NOMO-1 (cell line): ENCODE results near the gene TFF3.

Source experiments
- DNase-seq, 2 experiments: peaks; one replicate each; lab custom pipeline; 2025; ENCODE audit not compliant: unreplicated experiment in 2 of 2; lab: John Stamatoyannopoulos, UW

TFF3 gene

DNA sequence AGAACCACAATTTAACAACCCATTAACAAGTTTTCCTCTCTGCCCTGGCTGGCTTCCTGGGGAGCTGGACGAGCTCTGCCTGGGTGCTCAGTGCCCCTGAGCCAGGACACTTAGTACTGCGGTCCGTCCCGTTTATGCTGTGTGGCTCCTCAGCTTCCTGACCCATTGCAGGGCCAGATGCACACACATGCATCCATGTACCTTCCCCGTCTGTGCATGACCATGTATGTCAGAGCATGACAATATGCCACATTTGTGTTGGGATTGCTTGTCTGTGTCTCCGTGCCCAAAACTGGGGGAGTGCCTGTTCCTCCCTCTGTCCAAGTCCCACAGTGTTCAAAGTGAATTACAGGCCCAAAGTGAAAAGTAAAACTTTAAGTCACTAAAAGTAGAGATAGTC, 9.7 kb upstream of the TFF3 start:
- DNase-seq: no peak

GRCh38 chr21:42321845-42322244, 6.6 kb upstream of the TFF3 start:
- no peak for DNase-seq

DNA sequence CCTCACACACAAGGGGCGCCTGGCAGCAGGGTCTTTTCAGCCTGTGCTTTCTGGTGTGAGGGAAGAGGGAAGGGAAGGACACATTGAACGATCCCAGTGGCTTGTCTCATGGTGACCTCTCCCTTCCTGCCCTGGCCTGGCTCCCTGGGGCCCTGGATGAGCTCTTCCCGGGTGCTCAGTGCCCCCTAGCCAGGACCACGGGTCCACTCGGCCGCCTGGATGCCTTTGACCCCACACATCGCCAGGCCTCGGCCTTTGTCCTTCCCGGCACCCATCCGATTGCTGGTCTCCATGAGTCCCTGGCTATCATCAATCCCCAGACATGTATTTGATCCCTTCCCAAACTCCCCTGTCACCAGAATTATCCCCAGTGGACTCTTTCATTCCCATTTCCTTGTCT, 6.0 kb upstream of the TFF3 start:
- no peak for DNase-seq

DNA sequence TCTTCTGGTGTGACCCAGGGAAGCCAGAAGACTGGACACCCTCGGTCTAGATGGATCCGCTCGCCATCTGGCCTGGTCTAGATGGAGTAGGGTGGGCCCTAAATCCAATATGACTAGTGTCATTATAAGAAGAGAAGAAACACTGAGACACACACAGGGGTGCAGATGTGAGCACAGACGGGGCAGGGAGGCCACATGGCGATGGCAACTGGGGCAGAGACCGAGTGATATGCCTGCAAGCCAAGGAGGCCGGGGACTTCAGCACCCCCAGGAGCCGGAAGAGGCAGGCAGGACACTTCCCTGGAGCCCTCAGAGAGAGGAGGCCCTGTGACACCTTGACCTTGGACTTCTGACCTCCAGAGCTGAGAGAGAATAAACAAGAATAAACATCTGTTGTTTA, 5.6 kb upstream of the TFF3 start:
- DNase-seq: no peak

GRCh38 chr21:42319851-42320572, 4.8 kb upstream of the TFF3 start:
- no peak for DNase-seq

GRCh38 chr21:42319376-42319775, 4.2 kb upstream of the TFF3 start:
- DNase-seq: peak in 1 of 2 experiments; percentile 16

DNA sequence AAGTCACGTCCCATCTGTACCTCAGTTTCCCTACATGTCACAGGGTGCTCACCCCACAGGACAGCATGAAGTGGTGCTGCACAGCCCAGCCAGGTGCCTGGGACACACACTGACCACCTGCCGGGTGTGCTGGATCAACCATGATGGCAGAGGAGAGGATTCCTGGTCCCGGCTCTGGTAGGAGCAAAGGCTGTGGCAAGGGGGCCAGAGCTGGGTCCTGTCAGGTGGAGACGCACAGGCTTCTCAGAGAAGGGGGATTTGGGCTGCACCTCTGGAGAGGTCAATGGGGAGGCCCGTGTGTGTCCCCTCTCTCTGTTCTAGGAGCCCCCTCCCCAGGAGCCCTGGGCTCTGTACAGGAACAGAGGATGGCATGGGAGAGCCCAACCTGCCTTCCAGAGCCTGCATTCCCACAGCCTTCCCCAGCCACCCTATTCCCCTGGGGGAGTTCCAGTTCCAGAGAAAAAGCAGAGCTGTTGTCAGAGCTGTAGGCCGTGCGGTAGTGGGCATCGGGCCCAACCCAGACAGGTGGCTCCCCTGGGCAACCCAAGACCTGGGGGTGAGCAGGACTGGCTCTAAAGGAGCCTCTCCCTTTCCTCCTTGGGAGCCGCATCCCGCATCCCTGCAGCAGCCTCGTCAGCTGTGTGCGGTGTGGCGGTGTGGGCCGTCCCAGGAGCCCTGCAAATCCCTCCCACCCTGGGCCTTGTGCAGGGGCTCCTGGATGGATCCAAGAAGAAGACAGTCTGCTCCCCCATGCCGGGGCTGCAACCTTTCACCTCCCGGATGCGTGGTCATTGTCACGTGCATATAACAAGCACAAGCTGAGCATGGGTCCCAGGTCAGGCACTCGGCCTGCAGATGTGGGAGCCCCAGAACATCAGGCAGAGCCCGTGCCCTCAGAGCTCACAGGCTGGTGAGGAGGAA, 2.9 kb upstream of the TFF3 start:
- no peak for DNase-seq

- DNase-seq: no peak
Measured at GRCh38 chr21:42317341-42317741, 2.1 kb upstream of the TFF3 start.

DNA sequence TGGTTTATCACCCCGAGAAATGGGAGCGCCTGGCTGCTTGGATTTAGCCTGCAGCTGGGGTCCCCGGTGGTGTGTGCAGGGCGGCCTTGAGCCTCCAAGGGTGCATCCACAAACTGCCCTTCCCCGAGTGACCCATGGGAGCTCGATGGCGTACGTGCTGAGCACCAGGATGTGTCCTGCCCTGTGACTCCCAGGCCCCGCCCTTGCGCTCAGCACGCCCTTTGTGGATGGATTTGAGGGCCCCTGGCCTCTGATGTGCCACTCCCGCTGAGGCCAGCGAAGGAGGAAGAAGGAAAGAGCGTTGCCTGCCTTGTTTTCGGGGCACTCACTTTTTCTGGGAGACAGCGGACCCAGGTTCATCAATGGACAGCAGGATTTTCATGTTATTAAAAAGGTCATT, 1.7 kb upstream of the TFF3 start:
- DNase-seq: no peak

DNA sequence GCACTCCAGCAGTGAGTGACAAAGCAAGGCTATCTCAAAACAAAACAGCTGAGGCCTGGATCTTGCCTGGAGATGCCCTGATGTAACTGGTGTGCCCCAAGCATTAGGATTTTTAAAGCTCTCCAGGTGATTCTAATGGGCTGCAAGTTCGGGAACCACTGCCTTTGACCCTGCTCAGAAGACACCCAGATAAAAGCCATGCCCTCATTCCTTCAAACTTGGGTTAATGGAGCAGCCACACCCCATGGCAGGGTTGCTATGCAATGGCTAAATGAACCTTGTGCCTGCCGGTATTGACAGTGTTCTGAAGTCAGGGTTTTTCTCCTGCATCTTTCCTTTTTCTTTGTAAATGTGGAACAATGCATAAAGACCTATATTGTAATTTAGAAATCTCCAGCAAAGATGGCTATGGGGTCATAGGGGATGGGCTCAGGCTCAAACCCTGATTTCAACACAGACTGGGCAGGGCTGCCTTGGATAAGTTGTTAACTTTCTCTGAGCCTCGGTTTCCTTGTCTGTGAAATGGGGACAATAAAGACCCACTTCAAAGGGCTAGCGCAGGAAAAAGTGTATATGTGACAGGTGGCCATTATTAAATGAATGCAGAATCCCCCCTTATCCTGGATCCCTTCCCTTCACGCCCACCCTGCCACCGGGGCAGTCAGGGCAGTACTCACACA, 453 bp downstream of the TFF3 start:
- no peak for DNase-seq

- no peak for DNase-seq
Measured at GRCh38 chr21:42313501-42313969, 1.7 kb downstream of the TFF3 start.

DNA sequence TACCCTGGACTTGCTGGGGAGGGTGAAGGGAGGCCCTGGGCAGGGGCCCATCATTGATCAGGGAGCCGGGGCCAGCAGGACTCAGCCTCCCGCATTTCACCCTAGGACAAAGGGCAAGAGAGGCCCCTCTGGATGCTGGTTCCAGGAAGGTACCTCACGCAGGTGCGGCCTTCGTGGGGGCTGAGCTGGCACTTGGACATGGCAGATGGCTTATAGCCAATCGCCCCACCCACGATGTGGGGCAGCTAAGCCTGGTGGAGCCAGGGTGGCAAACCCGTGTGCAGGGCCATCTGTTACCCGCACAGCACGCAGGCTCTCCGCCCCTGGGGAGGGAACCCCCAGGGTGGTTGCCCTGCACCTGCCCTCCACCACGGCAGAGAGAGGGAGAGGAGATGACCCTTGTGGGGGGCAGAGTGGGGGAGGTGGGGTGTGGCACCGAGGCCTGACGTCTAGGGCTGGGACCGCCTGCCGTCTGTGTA, 2.5 kb downstream of the TFF3 start:
- DNase-seq: no peak

GRCh38 chr21:42311816-42312625, 3.2 kb downstream of the TFF3 start:
- no peak for DNase-seq

- no peak for DNase-seq
Measured at GRCh38 chr21:42311160-42311559, 4.0 kb downstream of the TFF3 start.

DNA sequence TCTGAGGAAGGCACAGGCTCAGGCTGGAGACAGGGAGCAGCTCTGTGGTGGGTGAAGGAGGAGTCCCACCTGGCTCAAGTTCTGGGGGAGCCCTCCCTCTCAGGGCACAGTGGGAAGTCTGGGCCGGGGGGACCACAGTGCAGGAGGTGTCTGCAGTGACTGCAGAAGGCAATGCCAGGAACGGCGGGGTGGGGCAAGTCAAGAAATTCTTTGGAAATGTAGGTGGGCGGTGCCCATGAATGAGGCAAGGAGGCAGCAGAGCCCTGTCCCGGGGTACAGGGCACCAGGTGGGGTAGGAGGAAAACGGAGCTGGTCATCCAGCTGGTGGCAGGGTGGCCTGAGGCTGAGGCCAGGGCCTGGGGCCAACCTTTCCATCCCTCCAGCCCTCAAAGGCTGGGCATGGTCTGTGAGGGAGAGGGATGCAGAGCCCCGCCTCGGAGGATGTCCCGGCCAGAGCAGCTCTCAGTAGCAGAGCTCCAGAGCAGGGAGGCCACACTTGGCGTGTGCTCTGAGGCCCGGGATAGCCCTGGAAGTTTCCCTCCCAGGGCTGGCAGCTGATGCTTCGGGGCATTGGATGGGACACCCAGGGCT, 4.7 kb downstream of the TFF3 start:
- DNase-seq: no peak

- DNase-seq: peak; percentile 9 to 26
Measured at GRCh38 chr21:42309753-42310213, 5.4 kb downstream of the TFF3 start.

- DNase-seq: no peak
Measured at GRCh38 chr21:42308914-42309752, 6.1 kb downstream of the TFF3 start.

DNA sequence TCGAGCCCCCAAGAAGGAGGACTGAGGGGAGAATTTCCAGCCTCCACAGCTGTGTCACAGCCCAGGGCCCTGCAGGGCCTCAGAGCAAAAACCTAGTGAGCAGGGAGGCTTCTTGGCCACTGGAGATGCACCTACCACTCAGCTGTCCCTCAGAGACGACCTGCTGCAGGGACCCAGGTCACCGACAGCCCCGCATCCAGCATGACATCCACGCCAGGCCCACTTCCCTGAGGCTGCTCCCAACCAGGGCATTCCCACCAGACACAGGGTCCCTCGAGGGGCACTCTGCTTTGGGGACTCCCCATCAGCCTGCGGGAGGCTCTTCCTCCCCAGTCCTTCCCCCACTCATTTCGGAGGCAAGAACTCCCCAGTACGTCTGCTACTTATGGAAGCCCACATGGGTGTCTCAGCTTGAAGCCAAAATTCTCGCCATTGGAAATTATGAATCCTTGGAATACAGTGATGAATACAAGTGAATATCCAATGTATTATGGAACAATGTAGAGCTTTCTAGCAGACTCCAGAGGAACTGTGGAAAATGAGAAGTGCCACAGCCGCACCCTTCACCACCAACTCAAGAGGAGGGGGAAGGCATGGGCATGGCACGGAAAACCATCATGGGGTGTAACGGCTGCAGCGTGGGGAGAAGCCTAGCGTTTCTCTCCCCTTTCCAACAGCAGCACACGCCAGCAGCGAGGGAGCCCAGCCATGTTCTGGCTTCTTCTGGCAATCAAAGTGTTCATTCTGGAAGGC, 6.9 kb downstream of the TFF3 start:
- DNase-seq: no peak
